Spleen (tissue), 11 donors: ENCODE measurements around the gene ENTPD5. TPM values are rescaled to one million over a fixed set of nuclear protein-coding genes. Genes with fewer than 3 reads are reported as not detected.
"Not testable (repeated sequence)": the region's sequence is repeated elsewhere in the genome, so short reads cannot be mapped to it uniquely, and the experiment has no call there.

Experiments used
- DNase-seq: peaks from one replicate; pipeline ENCODE4 v3.0.0-alpha.2; 2020
- H3K27ac ChIP-seq, 8 donors: fragments of 200-600 bp; sonication (generic) in 7 of 8; 1 replicate in 4 of 8; 2 replicates in 4 of 8; pipeline versions ENCODE4 v1.5.0 to v1.8.0; 2016 to 2021; ENCODE audit warnings: inconsistent platforms in 4 of 8, mild to moderate bottlenecking in 4 of 8, moderate library complexity in 1 of 8
- H3K27me3 ChIP-seq, 7 donors: fragments of 200-600 bp; sonication (generic) in 6 of 7; replicated peaks in 1 of 7; 1 replicate in 4 of 7; 2 replicates in 3 of 7; pipeline versions ENCODE4 v1.5.0 to v1.8.0; 2016 to 2021; ENCODE audit warnings: inconsistent platforms in 3 of 7, mild to moderate bottlenecking in 1 of 7
- H3K36me3 ChIP-seq, 6 donors: fragments of 200-600 bp; sonication (generic) in 5 of 6; 1 replicate in 4 of 6; 2 replicates in 2 of 6; pipeline versions ENCODE4 v1.5.0 to v1.8.0; 2016 to 2021; ENCODE audit warnings: inconsistent platforms in 2 of 6
- H3K4me1 ChIP-seq, 6 donors: fragments of 200-600 bp; sonication (generic) in 5 of 6; 1 replicate in 3 of 6; 2 replicates in 3 of 6; pipeline versions ENCODE4 v1.5.0 to v1.8.0; 2016 to 2021; ENCODE audit warnings: inconsistent platforms in 3 of 6
- H3K4me3 ChIP-seq, 8 donors: fragments of 200-600 bp; sonication (generic) in 7 of 8; 1 replicate in 4 of 8; 2 replicates in 4 of 8; pipeline versions ENCODE4 v1.5.0 to v1.8.0; 2016 to 2021; ENCODE audit warnings: inconsistent platforms in 4 of 8, mild to moderate bottlenecking in 4 of 8, moderate library complexity in 2 of 8
- H3K9me3 ChIP-seq, 8 donors: fragments of 200-600 bp; sonication (generic) in 7 of 8; 1 replicate in 4 of 8; 2 replicates in 4 of 8; pipeline versions ENCODE4 v1.5.0 to v1.8.0; 2016 to 2021; ENCODE audit warnings: inconsistent platforms in 4 of 8
- CTCF ChIP-seq, 11 experiments: fragments of 200-600 bp in 7 of 11; fragments of 450-650 bp in 4 of 11; sonication (generic) in 4 of 11; IDR thresholded peaks in 8 of 11; conservative IDR thresholded peaks in 3 of 11; 1 replicate in 7 of 11; 2 replicates in 4 of 11; pipeline versions ENCODE4 v1.4.0 to v1.8.0; 2016 to 2021; ENCODE audit warnings: antibody characterized with exemption in 11 of 11, inconsistent platforms in 4 of 11, mild to moderate bottlenecking in 1 of 11
- POLR2A ChIP-seq, 3 donors: fragments of 450-650 bp; IDR thresholded peaks; one replicate each; pipeline ENCODE4 v1.5.1; 2017; ENCODE audit warnings: antibody characterized with exemption in 3 of 3, mild to moderate bottlenecking in 1 of 3
- POLR2AphosphoS5 ChIP-seq, 3 donors: sonication (generic); formaldehyde crosslinking; IDR thresholded peaks; one replicate each; pipeline ENCODE4 v1.5.1; 2017; ENCODE audit warnings: antibody characterized with exemption in 3 of 3
- whole genome bisulfite sequencing, 5 donors: extraction: QIAGEN DNeasy Blood & Tissue Kit in 3 of 5; methylation state at CpG; one replicate each; pipeline versions ENCODE4 v1.1.5 to v1.1.7; 2013 to 2018; 5-methylcytosine and 5-hydroxymethylcytosine counted together
- intact Hi-C: fragments of 100-400 bp; cut with DNase I; formaldehyde crosslinking; loops from one replicate; pipeline ENCODE4 v1.15.0; 2023; ENCODE audit warnings: low total_unique reads
- polyA plus RNA-seq, 3 donors: library from polyadenylated mRNA; stranded (reverse); fragments of 200-250 nt; gene quantifications; one replicate each; pipeline ENCODE4 v1.2.1, GENCODE V29; 2013
- total RNA-seq, 7 donors: library from RNA; depleted of rRNA in 3 of 7; stranded (reverse); fragments of >200 nt in 3 of 7; fragmentation: NEBNext Ultra II Directional in 4 of 7; extraction: Animal tissue kit (Norgen Biotek cat#: 25700) in 4 of 7; gene quantifications; one replicate each; pipeline versions ENCODE4 v1.1.0 to v1.2.1, GENCODE V29; 2016 to 2021
- donor health status: healthy with polysubstance abuse.
- donor health status: DM: no; HTN: no; CAD: no; lungs with moderate emphysema.
- donor health status: DM: no; HTN: no; CAD: no.
- donor health status: Bipolar disorder and iron deficiency.
- donor health status: healthy.
- donor health status: DM: no; HTN: no; CAD: no.
- donor health status: DM: yes; HTN: yes; CAD: no.

Gene ENTPD5
- total and polyA plus RNA-seq, 10 donors: 2.9 to 13.9 (median 7.6) TPM

DNA sequence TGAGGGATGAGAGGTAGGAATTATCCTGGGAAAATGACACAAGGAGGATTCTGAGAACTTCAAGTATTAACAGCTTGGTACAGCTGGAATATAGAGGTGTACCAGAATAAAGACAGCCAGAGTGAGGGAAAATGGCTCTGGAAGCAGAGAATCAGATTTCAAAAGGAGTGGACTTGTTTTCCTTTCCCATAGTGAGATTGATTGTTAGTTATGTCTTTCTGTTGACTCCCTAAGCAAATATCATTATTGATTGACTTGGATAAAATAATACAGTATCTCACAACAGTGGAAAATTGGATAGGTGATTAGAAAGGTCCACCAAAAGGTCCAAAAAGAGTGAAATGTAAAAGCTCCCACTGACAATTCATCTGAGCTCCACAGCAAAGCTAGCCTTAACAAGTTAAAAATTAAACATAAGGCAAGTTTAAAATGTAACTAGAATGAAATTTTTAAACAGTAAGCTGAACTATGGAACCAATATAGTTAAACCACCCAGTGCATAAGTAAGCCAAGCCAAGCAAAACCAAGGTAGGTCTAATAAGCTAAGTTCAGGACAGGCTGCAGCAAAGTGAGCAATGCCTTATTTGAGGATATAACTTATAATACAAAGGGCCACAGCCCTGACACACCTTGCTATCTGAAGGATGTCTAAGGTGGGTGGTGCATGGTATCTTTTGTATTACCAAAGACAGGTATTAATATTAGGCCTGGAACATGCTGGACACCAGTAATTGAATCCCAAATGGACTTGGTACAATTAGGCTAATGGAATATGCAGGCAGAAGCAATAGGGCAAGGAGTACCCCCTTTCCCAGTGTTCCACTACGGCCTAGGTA lies 21.8 kb downstream of the ENTPD5 start:
- no peaks in the 10 kb centered on the region for H3K9me3 ChIP-seq
- intact Hi-C loops: no loop called here
- no peak for TF ChIP-seq POLR2A (IDR thresholded peaks at IDR 0.05)
- TF ChIP-seq POLR2AphosphoS5 (IDR thresholded peaks at IDR 0.05): no peak
- no peak for TF ChIP-seq CTCF (IDR thresholded peaks at IDR 0.05 in 8 of 11, conservative IDR thresholded peaks at IDR 0.05 in 3 of 11)
- no peaks in the 10 kb centered on the region for H3K27me3 ChIP-seq
- DNase-seq: no peak
- no peak overlapping the region for H3K4me3 ChIP-seq
- WGBS, 5 donors: 94 to 100% (median 100%) methylated on average over 1 of the region's 1 CpG
- H3K36me3 ChIP-seq: peaks cover 0 to 43% (median 4%) of the 10 kb centered on the region in 6 donors
- H3K27ac ChIP-seq: no peak overlapping the region
- no peaks in the 10 kb centered on the region for H3K4me1 ChIP-seq

DNA sequence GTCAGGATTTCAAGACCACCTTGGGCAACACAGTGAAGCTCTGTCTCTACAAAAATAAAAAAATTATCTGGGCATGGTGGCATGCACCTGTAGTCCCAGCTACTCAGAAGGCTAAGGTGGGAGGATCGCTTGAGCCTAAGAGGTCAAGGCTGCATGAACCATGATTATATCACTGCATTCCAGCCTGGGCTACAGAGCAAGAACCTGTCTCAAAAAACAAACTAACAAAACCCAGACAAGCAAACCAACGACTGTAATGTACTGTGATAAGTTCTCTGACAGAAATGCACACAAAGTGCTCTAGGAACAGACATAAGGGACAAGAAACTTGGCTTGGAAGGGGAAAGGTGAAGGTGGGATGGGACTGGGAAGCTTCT lies 22.4 kb downstream of the ENTPD5 start:
- Histone ChIP-seq H3K4me3 (no peak overlapping the region), H3K27me3 (no peaks in the 10 kb centered on the region), H3K9me3 (no peaks in the 10 kb centered on the region), H3K27ac (no peak overlapping the region), H3K36me3 (peaks cover 0 to 43% (median 4%) of the 10 kb centered on the region in 6 donors), H3K4me1 (no peaks in the 10 kb centered on the region)
- TF ChIP-seq POLR2A (IDR thresholded peaks at IDR 0.05) (no peak), CTCF (IDR thresholded peaks at IDR 0.05 in 8 of 11, conservative IDR thresholded peaks at IDR 0.05 in 3 of 11) (no peak), POLR2AphosphoS5 (IDR thresholded peaks at IDR 0.05) (no peak)
- WGBS, 5 donors: 76 to 87% (median 78%) methylated on average over 2 of the region's 2 CpGs
- intact Hi-C loops: no loop called here
- no peak for DNase-seq

- DNase-seq: no peak
- intact Hi-C loops: no loop called here
- Histone ChIP-seq H3K36me3 (peaks cover 0 to 39% (median 4%) of the 10 kb centered on the region in 6 donors), H3K4me1 (no peaks in the 10 kb centered on the region), H3K27ac (no peak overlapping the region), H3K9me3 (no peaks in the 10 kb centered on the region), H3K27me3 (no peaks in the 10 kb centered on the region), H3K4me3 (no peak overlapping the region)
- no peak for TF ChIP-seq POLR2AphosphoS5 (IDR thresholded peaks at IDR 0.05)
- TF ChIP-seq POLR2A (IDR thresholded peaks at IDR 0.05): no peak
- no peak for TF ChIP-seq CTCF (IDR thresholded peaks at IDR 0.05 in 8 of 11, conservative IDR thresholded peaks at IDR 0.05 in 3 of 11)
- 93 to 98% (median 96%) methylated on average over 8 of the region's 8 CpGs for WGBS, 5 donors
These were observed 23.1 kb downstream of the ENTPD5 start for GRCh38 chr14:73995977-73996378.

- H3K4me1 ChIP-seq, H3K4me3 ChIP-seq, intact Hi-C loops, DNase-seq, H3K27ac ChIP-seq, H3K9me3 ChIP-seq, H3K27me3 ChIP-seq: not testable (repeated sequence)
- H3K36me3 ChIP-seq: peaks cover 0 to 32% (median 4%) of the 10 kb centered on the region in 6 donors
- 87 to 95% (median 91%) methylated on average over 7 of the region's 7 CpGs for WGBS, 5 donors
These were observed 24.2 kb downstream of the ENTPD5 start for GRCh38 chr14:73994926-73995325.
